MM.1S (cell line): ENCODE results near the gene DDN.

ENCODE experiments used
- CTCF ChIP-seq: fragments of 300-600 bp; sonication (generic); IDR thresholded peaks from 2 replicates; pipeline ENCODE4 v1.5.1; 2016; ENCODE audit warnings: antibody characterized with exemption, low read length, mixed read lengths
- EZH2 ChIP-seq: fragments of 300-600 bp; sonication (generic); optimal IDR thresholded peaks from 2 replicates; pipeline ENCODE3; 2017; ENCODE audit warnings: low read depth, mild to moderate bottlenecking, antibody characterized with exemption, low read length, mixed read lengths

- TF ChIP-seq CTCF: no peak
- no peak for TF ChIP-seq EZH2
Observed at GRCh38 chr12:48982397-48983080, 16.6 kb downstream of the DDN start.
